Stimulated activated CD8-positive, alpha-beta memory T cell treated with anti-CD3 and anti-CD28 coated beads, Interleukin-15, amount 100 ng/mL, for 24 hours (primary cell): ENCODE results near the gene SLC25A2.
A peak's percentile ranks its signal among the peaks of the same experiment; 100 is the strongest.
"Not testable (repeated sequence)": the region's sequence is repeated elsewhere in the genome, so short reads cannot be mapped to it uniquely, and the experiment has no call there.

Source experiments
- DNase-seq: peaks from one replicate; pipeline ENCODE4 v3.0.0-alpha.2; 2020; ENCODE audit warnings: low read depth

Gene SLC25A2

GRCh38 chr5:141303756-141304155 is at the start of gene SLC25A2:
SLC25A2 (minus strand) TSS chr5:141304049; CDS start chr5:141303865, 184 bp downstream.
- no peak for DNase-seq

- no peak for DNase-seq
These were observed 47.7 kb upstream of the SLC25A2 start for GRCh38 chr5:141351591-141351990.

- no peak for DNase-seq
These were observed 46.2 kb upstream of the SLC25A2 start, which contains the start of gene PCDHGB1 for GRCh38 chr5:141349917-141350619. PCDHGB1 (plus strand) TSS chr5:141350099; CDS start chr5:141350261, 162 bp downstream.

- DNase-seq, result not testable (repeated sequence)
These were observed 42.2 kb upstream of the SLC25A2 start for GRCh38 chr5:141346017-141346416.

- DNase-seq, result no peak
These were observed 41.5 kb upstream of the SLC25A2 start for GRCh38 chr5:141345327-141345726.

- no peak for DNase-seq
These were observed 40.2 kb upstream of the SLC25A2 start for GRCh38 chr5:141343953-141344463.

- no peak for DNase-seq
These were observed 39.5 kb upstream of the SLC25A2 start, which contains the start of gene PCDHGA3 for GRCh38 chr5:141343242-141343952. PCDHGA3 (plus strand) TSS chr5:141343829; CDS start chr5:141344034, 205 bp downstream.

GRCh38 chr5:141342773-141343172 is 38.9 kb upstream of the SLC25A2 start:
- no peak for DNase-seq

GRCh38 chr5:141340781-141341354 is 37.0 kb upstream of the SLC25A2 start:
- not testable (repeated sequence) for DNase-seq

- no peak for DNase-seq
These were observed 34.9 kb upstream of the SLC25A2 start, which contains the start of gene PCDHGA2 for GRCh38 chr5:141338538-141339306. PCDHGA2 (plus strand) TSS chr5:141338760.

- not testable (repeated sequence) for DNase-seq
These were observed 28.7 kb upstream of the SLC25A2 start for GRCh38 chr5:141332571-141332970.

- no peak for DNase-seq
These were observed 26.6 kb upstream of the SLC25A2 start, which contains the start of gene PCDHGA1 for GRCh38 chr5:141330299-141331080. PCDHGA1 (plus strand) TSS chr5:141330514.

- no peak for DNase-seq
These were observed 24.4 kb upstream of the SLC25A2 start for GRCh38 chr5:141328231-141328630.

- peak; percentile 25 for DNase-seq
These were observed 22.4 kb upstream of the SLC25A2 start for GRCh38 chr5:141326088-141326854.

GRCh38 chr5:141322261-141322660 is 18.4 kb upstream of the SLC25A2 start:
- DNase-seq, result no peak

- DNase-seq, result peak; percentile 81
These were observed 16.6 kb upstream of the SLC25A2 start, which contains the start of gene TAF7 for GRCh38 chr5:141320225-141321169. TAF7 (minus strand) TSS chr5:141320784; CDS start chr5:141320044, 740 bp downstream.

GRCh38 chr5:141319699-141320098 is 15.8 kb upstream of the SLC25A2 start:
- DNase-seq, result no peak

GRCh38 chr5:141319202-141319601 is 15.4 kb upstream of the SLC25A2 start:
- DNase-seq, result no peak

GRCh38 chr5:141316963-141317362 is 13.1 kb upstream of the SLC25A2 start:
- not testable (repeated sequence) for DNase-seq
